ENCODE data around the gene ASTN2.

GRCh38 chr9:116697362-116697761 lies 717.5 kb downstream of the ASTN2 start:
- no peak for TF ChIP-seq CTCF (IDR thresholded peaks at IDR 0.05)
- no peak for TF ChIP-seq EP300 (IDR thresholded peaks at IDR 0.05)
